Nephron (organoid): ENCODE results near the gene ARL6IP5.

Source experiments
- H3K27ac Mint-ChIP-seq, 3 experiments: 2 replicates each; pipeline ENCODE4 v1.8.0; 2020; ENCODE audit warnings: mixed read lengths in 3 of 3, mild to moderate bottlenecking in 2 of 3, moderate library complexity in 1 of 3
- H3K27me3 Mint-ChIP-seq: 2 replicates; pipeline ENCODE4 v1.8.0; 2021; ENCODE audit warnings: low read depth, mild to moderate bottlenecking, moderate library complexity, mixed read lengths
- H3K36me3 Mint-ChIP-seq: 2 replicates; pipeline ENCODE4 v1.8.0; 2020; ENCODE audit warnings: low read depth, mixed read lengths
- H3K4me1 Mint-ChIP-seq: 2 replicates; pipeline ENCODE4 v1.8.0; 2020; ENCODE audit warnings: mixed read lengths
- H3K4me3 Mint-ChIP-seq, 3 experiments: 2 replicates each; pipeline ENCODE4 v1.8.0; 2020; ENCODE audit warnings: mild to moderate bottlenecking in 3 of 3, mixed read lengths in 3 of 3, moderate library complexity in 2 of 3
- H3K9me3 Mint-ChIP-seq: 2 replicates; pipeline ENCODE4 v1.8.0; 2020; ENCODE audit warnings: mixed read lengths
- CTCF ChIP-seq, 3 experiments: fragments of 200-600 bp; sonication (generic); IDR thresholded peaks; one replicate each; pipeline ENCODE4 v1.5.0; 2021; ENCODE audit warnings: antibody characterized with exemption in 3 of 3; ENCODE audit not compliant: unreplicated experiment in 3 of 3

ARL6IP5 gene

GRCh38 chr3:69058180-69058946 lies 26.4 kb upstream of the ARL6IP5 start:
- Mint-ChIP-seq H3K27ac (no peak overlapping the region), H3K4me1 (no peaks in the 10 kb centered on the region), H3K36me3 (peaks cover 72% of the 10 kb centered on the region), H3K9me3 (no peaks in the 10 kb centered on the region), H3K4me3 (no peak overlapping the region), H3K27me3 (no peaks in the 10 kb centered on the region)
- TF ChIP-seq CTCF (IDR thresholded peaks at IDR 0.05; ENCODE audit: unreplicated experiment in 3 of 3): no peak

- H3K4me1 Mint-ChIP-seq: no peaks in the 10 kb centered on the region
- no peak overlapping the region for H3K4me3 Mint-ChIP-seq
- no peaks in the 10 kb centered on the region for H3K27me3 Mint-ChIP-seq
- no peaks in the 10 kb centered on the region for H3K9me3 Mint-ChIP-seq
- H3K27ac Mint-ChIP-seq: no peak overlapping the region
- no peak for TF ChIP-seq CTCF (IDR thresholded peaks at IDR 0.05; ENCODE audit: unreplicated experiment in 3 of 3)
- H3K36me3 Mint-ChIP-seq: peaks cover 75% of the 10 kb centered on the region
Observed at GRCh38 chr3:69058947-69059224, 25.9 kb upstream of the ARL6IP5 start.

- Mint-ChIP-seq H3K4me3 (no peak overlapping the region), H3K27ac (no peak overlapping the region), H3K9me3 (no peaks in the 10 kb centered on the region), H3K4me1 (no peaks in the 10 kb centered on the region), H3K27me3 (no peaks in the 10 kb centered on the region), H3K36me3 (peaks cover 79% of the 10 kb centered on the region)
- TF ChIP-seq CTCF (IDR thresholded peaks at IDR 0.05; ENCODE audit: unreplicated experiment in 3 of 3): no peak
Observed at GRCh38 chr3:69059688-69060087, 25.0 kb upstream of the ARL6IP5 start.

- no peaks in the 10 kb centered on the region for H3K9me3 Mint-ChIP-seq
- no peak overlapping the region for H3K27ac Mint-ChIP-seq
- no peaks in the 10 kb centered on the region for H3K27me3 Mint-ChIP-seq
- H3K36me3 Mint-ChIP-seq: peaks cover 66% of the 10 kb centered on the region
- TF ChIP-seq CTCF (IDR thresholded peaks at IDR 0.05; ENCODE audit: unreplicated experiment in 3 of 3): no peak
- H3K4me1 Mint-ChIP-seq: no peaks in the 10 kb centered on the region
- H3K4me3 Mint-ChIP-seq: no peak overlapping the region
Observed at GRCh38 chr3:69063636-69064035, 21.1 kb upstream of the ARL6IP5 start.

- Mint-ChIP-seq H3K4me3 (no peak overlapping the region), H3K9me3 (no peaks in the 10 kb centered on the region), H3K36me3 (peaks cover 55% of the 10 kb centered on the region), H3K27ac (no peak overlapping the region), H3K27me3 (no peaks in the 10 kb centered on the region), H3K4me1 (no peaks in the 10 kb centered on the region)
- TF ChIP-seq CTCF (IDR thresholded peaks at IDR 0.05; ENCODE audit: unreplicated experiment in 3 of 3): no peak
Observed at GRCh38 chr3:69065318-69065964, 19.3 kb upstream of the ARL6IP5 start.

- H3K36me3 Mint-ChIP-seq: peaks cover 54% of the 10 kb centered on the region
- no peak overlapping the region for H3K4me3 Mint-ChIP-seq
- H3K27me3 Mint-ChIP-seq: no peaks in the 10 kb centered on the region
- H3K9me3 Mint-ChIP-seq: no peaks in the 10 kb centered on the region
- H3K27ac Mint-ChIP-seq: no peak overlapping the region
- no peaks in the 10 kb centered on the region for H3K4me1 Mint-ChIP-seq
- no peak for TF ChIP-seq CTCF (IDR thresholded peaks at IDR 0.05; ENCODE audit: unreplicated experiment in 3 of 3)
Observed at GRCh38 chr3:69066121-69066520, 18.6 kb upstream of the ARL6IP5 start.
